ENCODE results near the gene NGB. TPM values are rescaled to one million over a fixed set of nuclear protein-coding genes. Genes with fewer than 3 reads are reported as not detected.

Gene NGB
- polyA plus RNA-seq, 12 donors: not detected

- no peak for DNase-seq
These were observed 32.6 kb downstream of the NGB start for GRCh38 chr14:77238356-77238755.

GRCh38 chr14:77236814-77237213, 34.2 kb downstream of the NGB start:
- no peak for DNase-seq

- no peak for DNase-seq
These were observed 39.3 kb downstream of the NGB start for GRCh38 chr14:77231721-77232120.

GRCh38 chr14:77230914-77231313, 40.1 kb downstream of the NGB start:
- DNase-seq: no peak

- DNase-seq: no peak
These were observed 43.0 kb downstream of the NGB start for GRCh38 chr14:77228056-77228455.

- no peak for DNase-seq
These were observed 45.0 kb downstream of the NGB start for GRCh38 chr14:77225892-77226557.

GRCh38 chr14:77225254-77225653, 45.8 kb downstream of the NGB start:
- no peak for DNase-seq

- no peak for DNase-seq
These were observed 46.8 kb downstream of the NGB start for GRCh38 chr14:77224212-77224611.

GRCh38 chr14:77222546-77223225, 48.3 kb downstream of the NGB start:
- DNase-seq: no peak

- DNase-seq: no peak
These were observed 49.6 kb downstream of the NGB start for GRCh38 chr14:77221241-77221871.

GRCh38 chr14:77220246-77221017, 50.6 kb downstream of the NGB start:
- no peak for DNase-seq

GRCh38 chr14:77219591-77219990, 51.4 kb downstream of the NGB start:
- DNase-seq: no peak

- DNase-seq: no peak
These were observed 53.5 kb downstream of the NGB start for GRCh38 chr14:77217551-77217950.

Other genes with a start within 250 kb of the NGB start
- 100 to 1,000 TPM in 1 of 12 donors, 10 to 100 TPM in 11; 13.9 to 338 (median 19.7) TPM for gene IRF2BPL, start 242.5 kb downstream of the NGB start, polyA plus RNA-seq (ENCODE audit: insufficient read length in 12 of 12)
- 10 to 100 TPM in 11 of 12 donors, not detected in 1; 14.2 to 31.8 (median 24.7) TPM for gene CIPC, start 172.9 kb downstream of the NGB start, polyA plus RNA-seq (ENCODE audit: insufficient read length in 12 of 12)
- gene ZDHHC22, start 129.4 kb downstream of the NGB start, polyA plus RNA-seq (ENCODE audit: insufficient read length in 12 of 12): under 1 TPM in 10 of 12 donors, not detected in 2; 0.26 to 0.69 (median 0.55) TPM
- gene TMEM63C, start 89.4 kb downstream of the NGB start, polyA plus RNA-seq (ENCODE audit: insufficient read length in 12 of 12): 10 to 100 TPM in 1 of 12 donors, 1 to 10 TPM in 6, under 1 TPM in 4, not detected in 1; 0.27 to 15.1 (median 1.0) TPM
- gene POMT2, start 49.7 kb upstream of the NGB start, polyA plus RNA-seq (ENCODE audit: insufficient read length in 12 of 12): 10 to 100 TPM in 11 of 12 donors, not detected in 1; 19.1 to 36.9 (median 32.0) TPM
- 10 to 100 TPM in 11 of 12 donors, not detected in 1; 18.3 to 28.1 (median 23.1) TPM for gene GSTZ1, start 49.8 kb upstream of the NGB start, polyA plus RNA-seq (ENCODE audit: insufficient read length in 12 of 12)
- gene TMED8, start 105.9 kb upstream of the NGB start, polyA plus RNA-seq (ENCODE audit: insufficient read length in 12 of 12): 10 to 100 TPM in 1 of 12 donors, 1 to 10 TPM in 10, not detected in 1; 4.9 to 10.1 (median 6.4) TPM
- 1 to 10 TPM in 1 of 12 donors, under 1 TPM in 9, not detected in 2; 0.29 to 1.6 (median 0.55) TPM for gene SAMD15, start 106.2 kb upstream of the NGB start, polyA plus RNA-seq (ENCODE audit: insufficient read length in 12 of 12)
- under 1 TPM in 10 of 12 donors, not detected in 2; 0.18 to 0.94 (median 0.42) TPM for gene NOXRED1, start 152.3 kb upstream of the NGB start, polyA plus RNA-seq (ENCODE audit: insufficient read length in 12 of 12)
- gene VIPAS39, start 186.4 kb upstream of the NGB start, polyA plus RNA-seq (ENCODE audit: insufficient read length in 12 of 12): 10 to 100 TPM in 11 of 12 donors, not detected in 1; 21.4 to 39.0 (median 26.0) TPM
- 100 to 1,000 TPM in 10 of 12 donors, 10 to 100 TPM in 1, not detected in 1; 95.4 to 171 (median 144) TPM for gene AHSA1, start 186.9 kb upstream of the NGB start, polyA plus RNA-seq (ENCODE audit: insufficient read length in 12 of 12)
- gene ISM2, start 227.6 kb upstream of the NGB start, polyA plus RNA-seq (ENCODE audit: insufficient read length in 12 of 12): 1 to 10 TPM in 1 of 12 donors, under 1 TPM in 5, not detected in 6; 0.08 to 1.1 (median 0.23) TPM

Measured in muscle of arm (tissue), 12 donors.